Endodermal cell (in vitro differentiated cells): ENCODE measurements around the gene CIDEC. TPM values are rescaled to one million over a fixed set of nuclear protein-coding genes. Genes with fewer than 3 reads are reported as not detected.

Experiments used
- DNase-seq: peaks from one replicate; pipeline ENCODE4 v3.0.0-alpha.2; 2017
- H3K27ac ChIP-seq: 2 replicates; pipeline ENCODE4 v1.5.1; 2013; ENCODE audit warnings: mild to moderate bottlenecking, low read depth, low read length, moderate library complexity
- H3K27me3 ChIP-seq: 2 replicates; pipeline ENCODE4 v1.6.1; 2013; ENCODE audit warnings: mild to moderate bottlenecking, low read length, moderate library complexity; ENCODE audit not compliant: insufficient read depth, control insufficient read depth, poor library complexity, severe bottlenecking
- H3K36me3 ChIP-seq: 2 replicates; pipeline ENCODE4 v1.7.0; 2013; ENCODE audit warnings: mild to moderate bottlenecking, low read length, moderate library complexity; ENCODE audit not compliant: control insufficient read depth, insufficient read depth
- H3K4me1 ChIP-seq: one replicate; pipeline ENCODE4 v1.7.0; 2013; ENCODE audit warnings: low read length; ENCODE audit not compliant: control insufficient read depth, insufficient read depth
- H3K4me3 ChIP-seq: 2 replicates; pipeline ENCODE4 v1.5.1; 2013; ENCODE audit warnings: mild to moderate bottlenecking, low read length, moderate library complexity
- H3K9ac ChIP-seq: 2 replicates; pipeline ENCODE4 v1.6.1; 2013; ENCODE audit warnings: mild to moderate bottlenecking, low read length, moderate library complexity; ENCODE audit not compliant: poor library complexity, severe bottlenecking; ENCODE audit errors: extremely low read depth
- H3K9me3 ChIP-seq: 2 replicates; pipeline ENCODE4 v1.6.1; 2013; ENCODE audit warnings: mild to moderate bottlenecking, low read length, moderate library complexity; ENCODE audit not compliant: control insufficient read depth
- H3K27ac Mint-ChIP-seq: 2 replicates; pipeline ENCODE4 v1.8.0; 2020; ENCODE audit warnings: mixed read lengths
- H3K27me3 Mint-ChIP-seq: 2 replicates; pipeline ENCODE4 v1.8.0; 2021; ENCODE audit warnings: mild to moderate bottlenecking, mixed read lengths; ENCODE audit not compliant: insufficient read depth
- H3K36me3 Mint-ChIP-seq: 2 replicates; pipeline ENCODE4 v1.8.0; 2020; ENCODE audit warnings: low read depth, mixed read lengths
- H3K4me1 Mint-ChIP-seq: 2 replicates; pipeline ENCODE4 v1.8.0; 2020; ENCODE audit warnings: mixed read lengths
- H3K4me3 Mint-ChIP-seq: 2 replicates; pipeline ENCODE4 v1.8.0; 2020; ENCODE audit warnings: mild to moderate bottlenecking, moderate library complexity, mixed read lengths
- H3K9me3 Mint-ChIP-seq: 2 replicates; pipeline ENCODE4 v1.8.0; 2020; ENCODE audit warnings: mild to moderate bottlenecking, mixed read lengths
- CTCF ChIP-seq: fragments of 200-600 bp; sonication (generic); conservative IDR thresholded peaks from 2 replicates; pipeline ENCODE4 v1.5.0; 2021; ENCODE audit warnings: antibody characterized with exemption, mild to moderate bottlenecking
- WGBS, 2 experiments: methylation state at CpG; one replicate each; pipeline versions ENCODE4 v1.1.5 to v1.1.7; 2013; ENCODE audit warnings: missing lambda C conversion rate in 2 of 2, mixed read lengths in 1 of 2; ENCODE audit not compliant: insufficient coverage in 1 of 2, insufficient read length in 1 of 2; 5-methylcytosine and 5-hydroxymethylcytosine counted together
- total RNA-seq, 2 donors: library from RNA; stranded (reverse); fragmentation: NEBNext Ultra II Directional in 1 of 2; extraction: Animal tissue kit (Norgen Biotek cat#: 25700) in 1 of 2; gene quantifications; 2 replicates in 1 of 2; 3 replicates in 1 of 2; pipeline ENCODE4 v1.2.1, GENCODE V29; 2021

Gene CIDEC
- total RNA-seq, 2 donors from 2014 or later: not detected

- no peaks in the 10 kb centered on the region for H3K4me1 Mint-ChIP-seq
- Histone ChIP-seq H3K4me3 (no peak overlapping the region), H3K4me1 (no peaks in the 10 kb centered on the region), H3K27ac (no peak overlapping the region), H3K9me3 (no peaks in the 10 kb centered on the region), H3K27me3 (peaks cover 5% of the 10 kb centered on the region), H3K9ac (no peak overlapping the region), H3K36me3 (no peaks in the 10 kb centered on the region)
- TF ChIP-seq CTCF: no peak
- WGBS, 2 experiments: 90 to 93% methylated on average over 4 to 7 of the region's 7 CpGs
- H3K27ac Mint-ChIP-seq: no peak overlapping the region
- H3K27me3 Mint-ChIP-seq: peaks cover 1% of the 10 kb centered on the region
- H3K4me3 Mint-ChIP-seq: no peak overlapping the region
- H3K9me3 Mint-ChIP-seq: no peaks in the 10 kb centered on the region
- H3K36me3 Mint-ChIP-seq: no peaks in the 10 kb centered on the region
- DNase-seq: no peak
These were observed 29.4 kb upstream of the CIDEC start for GRCh38 chr3:9909221-9910013.

- TF ChIP-seq CTCF: no peak
- no peaks in the 10 kb centered on the region for H3K9me3 ChIP-seq
- no peak overlapping the region for H3K27ac ChIP-seq
- H3K27ac Mint-ChIP-seq: no peak overlapping the region
- H3K27me3 ChIP-seq: no peaks in the 10 kb centered on the region
- H3K4me1 ChIP-seq: no peaks in the 10 kb centered on the region
- no peaks in the 10 kb centered on the region for H3K9me3 Mint-ChIP-seq
- no peak overlapping the region for H3K9ac ChIP-seq
- H3K36me3 ChIP-seq: no peaks in the 10 kb centered on the region
- no peak for DNase-seq
- no peaks in the 10 kb centered on the region for H3K36me3 Mint-ChIP-seq
- no peak overlapping the region for H3K4me3 Mint-ChIP-seq
- H3K4me3 ChIP-seq: no peak overlapping the region
- H3K27me3 Mint-ChIP-seq: peaks cover 1% of the 10 kb centered on the region
- 83 to 98% methylated on average over 2 to 3 of the region's 3 CpGs for WGBS, 2 experiments
- H3K4me1 Mint-ChIP-seq: peaks cover 5% of the 10 kb centered on the region
These were observed 28.2 kb upstream of the CIDEC start for GRCh38 chr3:9908286-9908685.

- no peak for TF ChIP-seq CTCF
- H3K27ac ChIP-seq: no peak overlapping the region
- Mint-ChIP-seq H3K4me1 (peaks cover 13% of the 10 kb centered on the region), H3K27me3 (peaks cover 1% of the 10 kb centered on the region), H3K27ac (no peak overlapping the region), H3K4me3 (no peak overlapping the region), H3K36me3 (no peaks in the 10 kb centered on the region), H3K9me3 (no peaks in the 10 kb centered on the region)
- H3K36me3 ChIP-seq: no peaks in the 10 kb centered on the region
- H3K27me3 ChIP-seq: no peaks in the 10 kb centered on the region
- no peak overlapping the region for H3K9ac ChIP-seq
- H3K4me1 ChIP-seq: no peaks in the 10 kb centered on the region
- H3K4me3 ChIP-seq: no peak overlapping the region
- no peaks in the 10 kb centered on the region for H3K9me3 ChIP-seq
- 92 to 94% methylated on average over 4 to 5 of the region's 5 CpGs for WGBS, 2 experiments
- no peak for DNase-seq
These were observed 26.4 kb upstream of the CIDEC start for GRCh38 chr3:9906480-9906879.
